Neuronal stem cell (in vitro differentiated cells): ENCODE measurements around the gene KREMEN1.
"Not testable (repeated sequence)": the region's sequence is repeated elsewhere in the genome, so short reads cannot be mapped to it uniquely, and the experiment has no call there.

Experiments
- DNase-seq: peaks from one replicate; pipeline ENCODE4 v3.0.0-alpha.2; 2013; ENCODE audit warnings: low spot score
- H2AFZ ChIP-seq: one replicate; pipeline ENCODE4 v1.6.1; 2013; ENCODE audit warnings: mild to moderate bottlenecking, low read length, inconsistent platforms
- H2AK5ac ChIP-seq: 2 replicates; pipeline ENCODE4 v1.6.1; 2013; ENCODE audit warnings: low read depth, mild to moderate bottlenecking, inconsistent platforms, low read length, moderate library complexity, mixed read lengths
- H2BK120ac ChIP-seq: 2 replicates; pipeline ENCODE4 v1.6.1; 2013; ENCODE audit warnings: low read depth, mild to moderate bottlenecking, inconsistent platforms, low read length, moderate library complexity, mixed read lengths
- H2BK12ac ChIP-seq: one replicate; pipeline ENCODE4 v1.6.1; 2013; ENCODE audit warnings: low read length, inconsistent platforms
- H2BK15ac ChIP-seq: 2 replicates; pipeline ENCODE4 v1.6.1; 2013; ENCODE audit warnings: mild to moderate bottlenecking, low read length, inconsistent platforms, mixed read lengths
- H2BK5ac ChIP-seq: one replicate; pipeline ENCODE4 v1.6.1; 2013; ENCODE audit warnings: inconsistent platforms, mild to moderate bottlenecking, low read length, moderate library complexity
- H3K14ac ChIP-seq: one replicate; pipeline ENCODE4 v1.6.1; 2013; ENCODE audit warnings: low read length, inconsistent platforms
- H3K18ac ChIP-seq: 2 replicates; pipeline ENCODE4 v1.6.1; 2013; ENCODE audit warnings: low read length, inconsistent platforms
- H3K23ac ChIP-seq: 2 replicates; pipeline ENCODE4 v1.6.1; 2013; ENCODE audit warnings: low read depth, mild to moderate bottlenecking, mixed read lengths, low read length, inconsistent platforms; ENCODE audit not compliant: poor library complexity
- H3K27ac ChIP-seq: replicated peaks from 3 replicates; pipeline ENCODE4 v1.5.1; 2013; ENCODE audit warnings: low read length, inconsistent platforms
- H3K27me3 ChIP-seq, 3 experiments: 2 replicates each; pipeline ENCODE4 v1.6.1; 2013; ENCODE audit warnings: low read length in 3 of 3, mild to moderate bottlenecking in 2 of 3, inconsistent platforms in 1 of 3, low read depth in 1 of 3, mixed read lengths in 1 of 3, moderate library complexity in 1 of 3; ENCODE audit not compliant: control insufficient read depth in 3 of 3, insufficient read depth in 3 of 3
- H3K36me3 ChIP-seq, 2 donors: replicated peaks in 1 of 2; 2 replicates each; pipeline ENCODE4 v1.6.1; 2013; ENCODE audit warnings: low read length in 2 of 2; ENCODE audit not compliant: control insufficient read depth in 2 of 2, insufficient read depth in 2 of 2
- H3K4ac ChIP-seq: 2 replicates; pipeline ENCODE4 v1.6.1; 2013; ENCODE audit warnings: inconsistent platforms, mild to moderate bottlenecking, low read length, moderate library complexity
- H3K4me1 ChIP-seq, 2 donors: 1 replicate in 1 of 2; 2 replicates in 1 of 2; pipeline ENCODE4 v1.6.1; 2013; ENCODE audit warnings: low read length in 2 of 2, low read depth in 1 of 2; ENCODE audit not compliant: control insufficient read depth in 2 of 2, insufficient read depth in 1 of 2
- H3K4me2 ChIP-seq: one replicate; pipeline ENCODE4 v1.6.1; 2013; ENCODE audit warnings: mild to moderate bottlenecking, low read length, inconsistent platforms; ENCODE audit not compliant: insufficient read depth, poor library complexity, severe bottlenecking
- H3K4me3 ChIP-seq, 2 donors: 2 replicates each; pipeline ENCODE4 v1.5.1; 2013; ENCODE audit warnings: low read length in 2 of 2, mild to moderate bottlenecking in 2 of 2, inconsistent platforms in 1 of 2, moderate library complexity in 1 of 2
- H3K79me1 ChIP-seq: one replicate; pipeline ENCODE4 v1.6.1; 2013; ENCODE audit warnings: low read depth, mild to moderate bottlenecking, inconsistent platforms, low read length, moderate library complexity
- H3K9ac ChIP-seq: one replicate; pipeline ENCODE4 v1.6.1; 2013; ENCODE audit warnings: mild to moderate bottlenecking, low read depth, low read length, inconsistent platforms; ENCODE audit not compliant: poor library complexity
- H3K9me3 ChIP-seq, 2 donors: replicated peaks in 1 of 2; 2 replicates each; pipeline versions ENCODE3 to v1.6.1; 2013; ENCODE audit warnings: low read length in 2 of 2, mild to moderate bottlenecking in 2 of 2, inconsistent platforms in 1 of 2, low read depth in 1 of 2, mixed read lengths in 1 of 2, moderate library complexity in 1 of 2; ENCODE audit not compliant: control insufficient read depth in 2 of 2, insufficient read depth in 1 of 2
- H4K8ac ChIP-seq: one replicate; pipeline ENCODE4 v1.6.1; 2013; ENCODE audit warnings: low read depth, mild to moderate bottlenecking, inconsistent platforms, low read length, moderate library complexity
- H4K91ac ChIP-seq: one replicate; pipeline ENCODE4 v1.6.1; 2013; ENCODE audit warnings: low read length, low read depth, mild to moderate bottlenecking, inconsistent platforms; ENCODE audit not compliant: poor library complexity
- WGBS, 2 donors: extraction: QIAGEN DNeasy Blood & Tissue Kit; methylation state at CpG; one replicate each; pipeline ENCODE4 v1.1.7; 2013; ENCODE audit warnings: missing lambda C conversion rate in 2 of 2, mixed read lengths in 1 of 2; ENCODE audit not compliant: insufficient read length in 2 of 2, insufficient replicate concordance in 1 of 2; ENCODE audit errors: extremely low coverage in 2 of 2; 5-methylcytosine and 5-hydroxymethylcytosine counted together

The KREMEN1 gene

GRCh38 chr22:29039148-29039547 lies 33.7 kb upstream of the KREMEN1 start:
- Histone ChIP-seq H2BK12ac (no peak overlapping the region), H2AFZ (no peak overlapping the region), H3K9ac (no peak overlapping the region), H2BK15ac (no peak overlapping the region), H3K4me1 (peaks cover 0 to 2% of the 10 kb centered on the region in 2 donors), H3K9me3 (no peaks in the 10 kb centered on the region), H3K27me3 (no peaks in the 10 kb centered on the region), H3K4me3 (no peak overlapping the region), H3K4me2 (no peak overlapping the region), H2AK5ac (no peak overlapping the region), H2BK5ac (no peak overlapping the region), H4K91ac (no peak overlapping the region), H3K18ac (no peak overlapping the region), H3K36me3 (peaks cover 1 to 21% of the 10 kb centered on the region in 2 donors), H3K23ac (no peak overlapping the region), H2BK120ac (no peak overlapping the region), H3K14ac (no peak overlapping the region), H4K8ac (no peak overlapping the region), H3K27ac (no peak overlapping the region), H3K79me1 (no peaks in the 10 kb centered on the region), H3K4ac (no peak overlapping the region)
- DNase-seq: no peak
- WGBS, 2 donors: no CpG with 5 or more reads among the region's 9 CpGs

- H2BK12ac ChIP-seq, H3K27me3 ChIP-seq, H3K4me2 ChIP-seq, H3K27ac ChIP-seq, H3K4me3 ChIP-seq, H3K9ac ChIP-seq, H2BK15ac ChIP-seq, H3K14ac ChIP-seq, H3K4me1 ChIP-seq, H3K79me1 ChIP-seq, H3K9me3 ChIP-seq, H3K18ac ChIP-seq, H3K4ac ChIP-seq, H2BK120ac ChIP-seq, H4K8ac ChIP-seq, H2BK5ac ChIP-seq, H2AK5ac ChIP-seq, H3K23ac ChIP-seq, H2AFZ ChIP-seq, H4K91ac ChIP-seq, DNase-seq: not testable (repeated sequence)
- no CpG with 5 or more reads among the region's 4 CpGs for WGBS, 2 donors
- H3K36me3 ChIP-seq: peaks cover 4 to 27% of the 10 kb centered on the region in 2 donors
Measured at GRCh38 chr22:29039684-29040083, 33.2 kb upstream of the KREMEN1 start.

GRCh38 chr22:29040385-29041275 lies 32.2 kb upstream of the KREMEN1 start:
- no CpG with 5 or more reads among the region's 9 CpGs for WGBS, 2 donors
- no peak overlapping the region for H3K14ac ChIP-seq
- H3K27ac ChIP-seq: no peak overlapping the region
- H3K4me3 ChIP-seq: no peak overlapping the region
- H3K9ac ChIP-seq: no peak overlapping the region
- peaks cover 7 to 36% of the 10 kb centered on the region in 2 donors for H3K36me3 ChIP-seq
- H2BK120ac ChIP-seq: no peak overlapping the region
- no peak overlapping the region for H4K91ac ChIP-seq
- H2BK15ac ChIP-seq: no peak overlapping the region
- H3K4me1 ChIP-seq: peaks cover 0 to 2% of the 10 kb centered on the region in 2 donors
- no peak overlapping the region for H2BK5ac ChIP-seq
- H3K23ac ChIP-seq: no peak overlapping the region
- peak; percentile 62 for DNase-seq
- no peak overlapping the region for H2AK5ac ChIP-seq
- H3K4me2 ChIP-seq: no peak overlapping the region
- no peaks in the 10 kb centered on the region for H3K9me3 ChIP-seq
- no peak overlapping the region for H3K4ac ChIP-seq
- H3K18ac ChIP-seq: peak overlapping the region; percentile 48
- H3K27me3 ChIP-seq: no peaks in the 10 kb centered on the region
- H4K8ac ChIP-seq: no peak overlapping the region
- H2BK12ac ChIP-seq: no peak overlapping the region
- H3K79me1 ChIP-seq: no peaks in the 10 kb centered on the region
- H2AFZ ChIP-seq: no peak overlapping the region

- H2BK15ac ChIP-seq: no peak overlapping the region
- no peak overlapping the region for H3K23ac ChIP-seq
- no peaks in the 10 kb centered on the region for H3K9me3 ChIP-seq
- H3K14ac ChIP-seq: no peak overlapping the region
- H3K4me1 ChIP-seq: peaks cover 0 to 2% of the 10 kb centered on the region in 2 donors
- no peak overlapping the region for H4K91ac ChIP-seq
- DNase-seq: no peak
- no peak overlapping the region for H4K8ac ChIP-seq
- H3K4me3 ChIP-seq: no peak overlapping the region
- no peaks in the 10 kb centered on the region for H3K27me3 ChIP-seq
- peaks cover 12 to 44% of the 10 kb centered on the region in 2 donors for H3K36me3 ChIP-seq
- H2BK120ac ChIP-seq: no peak overlapping the region
- no peaks in the 10 kb centered on the region for H3K79me1 ChIP-seq
- H2BK12ac ChIP-seq: no peak overlapping the region
- H3K4me2 ChIP-seq: no peak overlapping the region
- WGBS, 2 donors: no CpG with 5 or more reads among the region's 2 CpGs
- no peak overlapping the region for H2AK5ac ChIP-seq
- H3K4ac ChIP-seq: no peak overlapping the region
- no peak overlapping the region for H2BK5ac ChIP-seq
- no peak overlapping the region for H2AFZ ChIP-seq
- no peak overlapping the region for H3K27ac ChIP-seq
- no peak overlapping the region for H3K18ac ChIP-seq
- H3K9ac ChIP-seq: no peak overlapping the region
Measured at GRCh38 chr22:29041408-29041807, 31.4 kb upstream of the KREMEN1 start.
